Esophagus squamous epithelium (tissue), 5 donors: Measurements from ENCODE around the gene ATP6AP1. TPM values are rescaled to one million over a fixed set of nuclear protein-coding genes. Genes with fewer than 3 reads are reported as not detected.
A peak's percentile ranks its signal among the peaks of the same experiment; 100 is the strongest.

Experiments used
- DNase-seq: peaks from one replicate; lab custom pipeline; 2025; lab: John Stamatoyannopoulos, UW
- H3K27ac ChIP-seq, 4 donors: fragments of 200-600 bp; sonication (generic); one replicate each; pipeline ENCODE4 v1.5.1; 2016 to 2019; ENCODE audit warnings: mild to moderate bottlenecking in 1 of 4
- H3K27me3 ChIP-seq, 4 donors: fragments of 200-600 bp; sonication (generic); 1 replicate in 3 of 4; 2 replicates in 1 of 4; pipeline versions ENCODE4 v1.5.1 to v1.6.0; 2017 to 2021; ENCODE audit warnings: antibody characterized with exemption in 1 of 4
- H3K36me3 ChIP-seq, 3 donors: fragments of 200-600 bp; sonication (generic); one replicate each; pipeline ENCODE4 v1.5.1; 2016 to 2019
- H3K4me1 ChIP-seq, 3 donors: fragments of 200-600 bp; sonication (generic); one replicate each; pipeline ENCODE4 v1.5.1; 2017 to 2019
- H3K4me3 ChIP-seq, 4 donors: fragments of 200-600 bp; sonication (generic); 1 replicate in 3 of 4; 2 replicates in 1 of 4; pipeline ENCODE4 v1.5.1; 2016 to 2019; ENCODE audit warnings: mild to moderate bottlenecking in 2 of 4, moderate library complexity in 1 of 4
- H3K9me3 ChIP-seq, 3 donors: fragments of 200-600 bp; sonication (generic); one replicate each; pipeline ENCODE4 v1.5.1; 2016 to 2019
- POLR2A ChIP-seq, 4 donors: fragments of 450-650 bp; IDR thresholded peaks; one replicate each; pipeline ENCODE4 v1.6.1; 2017; ENCODE audit warnings: antibody characterized with exemption in 4 of 4, mild to moderate bottlenecking in 4 of 4, moderate library complexity in 3 of 4
- WGBS, 2 donors: methylation state at CpG; one replicate each; pipeline ENCODE4 v1.1.5; 2018; 5-methylcytosine and 5-hydroxymethylcytosine counted together
- intact Hi-C: fragments of 100-400 bp; cut with DNase I; formaldehyde crosslinking; loops from one replicate; pipeline ENCODE4 v1.15.0; 2022
- total RNA-seq, 4 donors: library from RNA; depleted of rRNA; stranded (reverse); fragments of >200 nt; gene quantifications; one replicate each; pipeline ENCODE4 v1.1.0, GENCODE V29; 2016
- TF ChIP-seq, protein P1 (sequence below), 6 experiments: fragments of 450-650 bp in 4 of 6; fragments of 200-600 bp in 2 of 6; sonication (generic) in 2 of 6; IDR thresholded peaks; one replicate each; pipeline ENCODE4 v1.5.1; 2016 to 2019; ENCODE audit warnings: antibody characterized with exemption in 6 of 6, mild to moderate bottlenecking in 4 of 6, moderate library complexity in 4 of 6
- donor health status: DM: yes; HTN: yes; CAD: no.

Gene ATP6AP1
- total RNA-seq, 4 donors from 2014 or later: 28.5 to 83.8 (median 37.2) TPM

- H3K4me3 ChIP-seq: peak within 1 kb of the TSS; percentile 48 to 74 (median 56)
- H3K4me1 ChIP-seq: peaks cover 5 to 31% (median 7%) of the 10 kb centered on the region in 3 donors
- H3K9me3 ChIP-seq: no peaks in the 10 kb centered on the region
- no peak for DNase-seq
- H3K36me3 ChIP-seq: peaks cover 0 to 6% (median 0%) of the 10 kb centered on the region in 3 donors
- TF ChIP-seq, protein P1, sequence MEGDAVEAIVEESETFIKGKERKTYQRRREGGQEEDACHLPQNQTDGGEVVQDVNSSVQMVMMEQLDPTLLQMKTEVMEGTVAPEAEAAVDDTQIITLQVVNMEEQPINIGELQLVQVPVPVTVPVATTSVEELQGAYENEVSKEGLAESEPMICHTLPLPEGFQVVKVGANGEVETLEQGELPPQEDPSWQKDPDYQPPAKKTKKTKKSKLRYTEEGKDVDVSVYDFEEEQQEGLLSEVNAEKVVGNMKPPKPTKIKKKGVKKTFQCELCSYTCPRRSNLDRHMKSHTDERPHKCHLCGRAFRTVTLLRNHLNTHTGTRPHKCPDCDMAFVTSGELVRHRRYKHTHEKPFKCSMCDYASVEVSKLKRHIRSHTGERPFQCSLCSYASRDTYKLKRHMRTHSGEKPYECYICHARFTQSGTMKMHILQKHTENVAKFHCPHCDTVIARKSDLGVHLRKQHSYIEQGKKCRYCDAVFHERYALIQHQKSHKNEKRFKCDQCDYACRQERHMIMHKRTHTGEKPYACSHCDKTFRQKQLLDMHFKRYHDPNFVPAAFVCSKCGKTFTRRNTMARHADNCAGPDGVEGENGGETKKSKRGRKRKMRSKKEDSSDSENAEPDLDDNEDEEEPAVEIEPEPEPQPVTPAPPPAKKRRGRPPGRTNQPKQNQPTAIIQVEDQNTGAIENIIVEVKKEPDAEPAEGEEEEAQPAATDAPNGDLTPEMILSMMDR (IDR thresholded peaks at IDR 0.05): no peak
- peak in 2 of 4 donors; percentile 51 to 62 for TF ChIP-seq POLR2A (IDR thresholded peaks at IDR 0.05)
- H3K27ac ChIP-seq: peak within 1 kb of the TSS; percentile 58 to 85 (median 80)
- H3K27me3 ChIP-seq: no peaks in the 10 kb centered on the region
- 32% methylated on average over 4 of the region's 88 CpGs; no CpG with 5 or more reads in 1 of the 2 donors for WGBS, 2 donors
- intact Hi-C loops: no loop called here
Observed at GRCh38 chrX:154458116-154458953, 29.9 kb downstream of the ATP6AP1 start, which contains the start of gene PLXNA3. TSS of gene PLXNA3 (plus strand) at chrX:154458281. CDS start at chrX:154460184, 1,903 bp downstream.

- peak overlapping the region; percentile 48 to 74 (median 56) for H3K4me3 ChIP-seq
- peaks cover 0 to 14% (median 0%) of the 10 kb centered on the region in 3 donors for H3K36me3 ChIP-seq
- TF ChIP-seq, protein P1 (IDR thresholded peaks at IDR 0.05): no peak
- TF ChIP-seq POLR2A (IDR thresholded peaks at IDR 0.05): no peak
- no peaks in the 10 kb centered on the region for H3K27me3 ChIP-seq
- no peak for DNase-seq
- no peaks in the 10 kb centered on the region for H3K9me3 ChIP-seq
- H3K4me1 ChIP-seq: peaks cover 5 to 31% (median 7%) of the 10 kb centered on the region in 3 donors
- H3K27ac ChIP-seq: peak overlapping the region in 3 of 4 donors; percentile 58 to 85 (median 76)
- intact Hi-C loops: no loop called here
- 55% methylated on average over 3 of the region's 15 CpGs; no CpG with 5 or more reads in 1 of the 2 donors for WGBS, 2 donors
Observed at GRCh38 chrX:154458954-154459778, 30.7 kb downstream of the ATP6AP1 start.

GRCh38 chrX:154459832-154460231 lies 31.4 kb downstream of the ATP6AP1 start:
- no peaks in the 10 kb centered on the region for H3K27me3 ChIP-seq
- no peak for DNase-seq
- intact Hi-C loops: no loop called here
- no peaks in the 10 kb centered on the region for H3K9me3 ChIP-seq
- H3K4me1 ChIP-seq: peaks cover 5 to 31% (median 7%) of the 10 kb centered on the region in 3 donors
- TF ChIP-seq POLR2A (IDR thresholded peaks at IDR 0.05): no peak
- peaks cover 0 to 21% (median 0%) of the 10 kb centered on the region in 3 donors for H3K36me3 ChIP-seq
- WGBS, 2 donors: 49% methylated on average over 6 of the region's 14 CpGs; no CpG with 5 or more reads in 1 of the 2 donors
- no peak overlapping the region for H3K27ac ChIP-seq
- peak overlapping the region in 2 of 4 donors; percentile 59 to 74 for H3K4me3 ChIP-seq

GRCh38 chrX:154460326-154460725 lies 31.8 kb downstream of the ATP6AP1 start:
- peaks cover 0 to 25% (median 0%) of the 10 kb centered on the region in 3 donors for H3K36me3 ChIP-seq
- peak overlapping the region in 1 of 4 donors; percentile 74 for H3K4me3 ChIP-seq
- no peaks in the 10 kb centered on the region for H3K27me3 ChIP-seq
- no peak overlapping the region for H3K27ac ChIP-seq
- no peak for DNase-seq
- WGBS, 2 donors: 93% methylated on average over 13 of the region's 26 CpGs; no CpG with 5 or more reads in 1 of the 2 donors
- no peaks in the 10 kb centered on the region for H3K9me3 ChIP-seq
- H3K4me1 ChIP-seq: peaks cover 5 to 31% (median 7%) of the 10 kb centered on the region in 3 donors
- TF ChIP-seq, protein P1 (IDR thresholded peaks at IDR 0.05): no peak
- TF ChIP-seq POLR2A (IDR thresholded peaks at IDR 0.05): no peak
- intact Hi-C loops: no loop called here

DNA sequence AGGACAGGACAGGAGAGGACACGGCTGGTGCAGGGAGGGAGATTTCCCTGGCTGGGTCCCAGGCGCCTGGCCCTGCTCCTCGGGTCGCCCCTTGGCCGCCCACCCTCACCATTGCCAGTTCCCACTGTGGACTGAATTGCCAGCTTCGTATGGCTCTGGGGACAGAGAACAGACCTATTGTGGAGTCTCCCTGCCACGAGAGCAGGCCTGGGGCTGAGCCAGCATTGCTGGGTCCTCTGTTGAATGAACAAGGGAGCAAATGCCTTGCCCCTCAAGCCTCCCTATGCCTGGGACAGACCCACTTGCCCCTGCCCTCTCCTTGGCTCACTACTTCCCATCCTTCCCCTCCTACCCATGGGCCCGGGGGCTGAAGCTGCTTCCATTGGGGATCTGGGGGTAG lies 33.9 kb downstream of the ATP6AP1 start:
- WGBS, 2 donors: 73 to 100% methylated on average over 1 to 2 of the region's 8 CpGs
- intact Hi-C loops: no loop called here
- TF ChIP-seq, protein P1 (IDR thresholded peaks at IDR 0.05): no peak
- no peak for TF ChIP-seq POLR2A (IDR thresholded peaks at IDR 0.05)
- Histone ChIP-seq H3K9me3 (no peaks in the 10 kb centered on the region), H3K36me3 (peaks cover 0 to 46% (median 0%) of the 10 kb centered on the region in 3 donors), H3K27ac (no peak overlapping the region), H3K4me3 (no peak overlapping the region), H3K27me3 (no peaks in the 10 kb centered on the region), H3K4me1 (peaks cover 5 to 27% (median 7%) of the 10 kb centered on the region in 3 donors)
- DNase-seq: no peak
